H1 (cell line): ENCODE results near the gene COL16A1.

ENCODE experiments used
- NRF1 ChIP-seq: IDR thresholded peaks from 2 replicates; pipeline ENCODE4 v1.6.1; 2011; ENCODE audit warnings: mild to moderate bottlenecking, low read depth, low read length, improper control_type of control experiment
- POLR2A ChIP-seq, 2 experiments: IDR thresholded peaks; 1 replicate in 1 of 2; 2 replicates in 1 of 2; pipeline ENCODE4 v1.6.1; 2011; ENCODE audit warnings: low read depth in 2 of 2, low read length in 2 of 2, mild to moderate bottlenecking in 2 of 2; ENCODE audit errors: control extremely low read depth in 1 of 2
- TF ChIP-seq, protein P1 (sequence below), 3 experiments: IDR thresholded peaks; 1 replicate in 2 of 3; 2 replicates in 1 of 3; pipeline versions ENCODE4 v1.5.1 to v1.6.1; 2011; ENCODE audit warnings: low read length in 3 of 3, mild to moderate bottlenecking in 3 of 3, inconsistent platforms in 2 of 3, low read depth in 1 of 3, moderate library complexity in 1 of 3; ENCODE audit not compliant: insufficient read depth in 1 of 3; ENCODE audit errors: control extremely low read depth in 1 of 3

DNA sequence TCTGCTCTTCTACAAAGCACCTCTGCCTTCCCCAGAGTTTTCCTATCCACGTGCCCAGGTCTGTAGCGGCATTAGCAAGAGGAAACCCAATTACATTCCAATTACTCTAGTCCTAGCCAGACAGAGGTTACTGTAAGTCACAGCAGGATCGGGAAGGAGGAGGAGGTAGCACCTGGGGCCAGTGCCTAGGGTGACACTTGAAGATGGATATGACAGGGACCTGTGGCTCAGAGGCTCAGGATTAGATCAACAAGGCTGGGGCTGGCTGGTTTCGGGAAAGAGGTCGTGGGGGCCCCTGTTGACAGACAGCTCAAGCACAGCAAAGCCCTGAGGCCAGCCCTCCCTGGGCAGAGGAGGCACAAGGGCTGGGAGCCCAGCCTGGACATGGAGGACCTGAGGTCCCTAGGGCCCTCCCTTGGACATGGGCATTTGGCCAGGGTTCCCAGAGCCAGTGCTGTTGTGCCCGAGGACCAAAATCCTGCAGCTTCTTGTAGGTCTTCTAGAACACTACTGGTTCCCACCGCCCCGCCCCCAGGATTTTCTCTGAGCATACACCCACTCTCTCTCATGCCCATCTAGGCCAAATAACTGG is 89.3 kb downstream of the COL16A1 start:
- no peak for TF ChIP-seq POLR2A (IDR thresholded peaks at IDR 0.05; ENCODE audit: control extremely low read depth in 1 of 2, low read depth in 2 of 2, low read length in 2 of 2)
- TF ChIP-seq NRF1: no peak
- TF ChIP-seq, protein P1, sequence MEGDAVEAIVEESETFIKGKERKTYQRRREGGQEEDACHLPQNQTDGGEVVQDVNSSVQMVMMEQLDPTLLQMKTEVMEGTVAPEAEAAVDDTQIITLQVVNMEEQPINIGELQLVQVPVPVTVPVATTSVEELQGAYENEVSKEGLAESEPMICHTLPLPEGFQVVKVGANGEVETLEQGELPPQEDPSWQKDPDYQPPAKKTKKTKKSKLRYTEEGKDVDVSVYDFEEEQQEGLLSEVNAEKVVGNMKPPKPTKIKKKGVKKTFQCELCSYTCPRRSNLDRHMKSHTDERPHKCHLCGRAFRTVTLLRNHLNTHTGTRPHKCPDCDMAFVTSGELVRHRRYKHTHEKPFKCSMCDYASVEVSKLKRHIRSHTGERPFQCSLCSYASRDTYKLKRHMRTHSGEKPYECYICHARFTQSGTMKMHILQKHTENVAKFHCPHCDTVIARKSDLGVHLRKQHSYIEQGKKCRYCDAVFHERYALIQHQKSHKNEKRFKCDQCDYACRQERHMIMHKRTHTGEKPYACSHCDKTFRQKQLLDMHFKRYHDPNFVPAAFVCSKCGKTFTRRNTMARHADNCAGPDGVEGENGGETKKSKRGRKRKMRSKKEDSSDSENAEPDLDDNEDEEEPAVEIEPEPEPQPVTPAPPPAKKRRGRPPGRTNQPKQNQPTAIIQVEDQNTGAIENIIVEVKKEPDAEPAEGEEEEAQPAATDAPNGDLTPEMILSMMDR (IDR thresholded peaks at IDR 0.05; ENCODE audit: control extremely low read depth in 1 of 3, insufficient read depth in 1 of 3, low read depth in 1 of 3, low read length in 3 of 3): no peak
